Measurements from ENCODE around the gene ENKD1. TPM values are rescaled to one million over a fixed set of nuclear protein-coding genes. Genes with fewer than 3 reads are reported as not detected.
A peak's percentile ranks its signal among the peaks of the same experiment; 100 is the strongest.

ENKD1 gene
- polyA plus RNA-seq = 12.1 TPM
- long read RNA-seq, donor 1, partial matches to known transcripts = 0 of 2 reads
- long read RNA-seq, donor 1, other reads (novel, unspliced or antisense) = 0 of 2 reads
- long read RNA-seq, donor 2, transcript ENKD1-201 (7 exons, 1,579 nt) = major isoform, 5 of 7 reads
- long read RNA-seq, donor 2, partial matches to known transcripts = 0 of 7 reads
- long read RNA-seq, donor 2, other reads (novel, unspliced or antisense) = 0 of 7 reads
- long read RNA-seq, donor 3 = 0 reads
- long read RNA-seq, donor 4 = 0 reads
- long read RNA-seq, donor 5, transcript ENKD1-201 (7 exons, 1,579 nt) = major isoform, 7 of 8 reads
- long read RNA-seq, donor 5, partial matches to known transcripts = 0 of 8 reads
- long read RNA-seq, donor 5, other reads (novel, unspliced or antisense) = 0 of 8 reads
- long read RNA-seq, donor 6, partial matches to known transcripts = 0 of 1 reads
- long read RNA-seq, donor 6, other reads (novel, unspliced or antisense) = 0 of 1 reads
- long read RNA-seq, donor 7 = 0 reads
- long read RNA-seq, donor 8, transcript ENKD1-201 (7 exons, 1,579 nt) = major isoform, 5 of 6 reads
- long read RNA-seq, donor 8, partial matches to known transcripts = 0 of 6 reads
- long read RNA-seq, donor 8, other reads (novel, unspliced or antisense) = 0 of 6 reads
- long read RNA-seq, donor 9, partial matches to known transcripts = 0 of 3 reads
- long read RNA-seq, donor 9, other reads (novel, unspliced or antisense) = 0 of 3 reads
- long read RNA-seq, donor 10, partial matches to known transcripts = 0 of 3 reads
- long read RNA-seq, donor 10, other reads (novel, unspliced or antisense) = 0 of 3 reads
- long read RNA-seq, donor 11, partial matches to known transcripts = 0 of 4 reads
- long read RNA-seq, donor 11, other reads (novel, unspliced or antisense) = 0 of 4 reads

DNA sequence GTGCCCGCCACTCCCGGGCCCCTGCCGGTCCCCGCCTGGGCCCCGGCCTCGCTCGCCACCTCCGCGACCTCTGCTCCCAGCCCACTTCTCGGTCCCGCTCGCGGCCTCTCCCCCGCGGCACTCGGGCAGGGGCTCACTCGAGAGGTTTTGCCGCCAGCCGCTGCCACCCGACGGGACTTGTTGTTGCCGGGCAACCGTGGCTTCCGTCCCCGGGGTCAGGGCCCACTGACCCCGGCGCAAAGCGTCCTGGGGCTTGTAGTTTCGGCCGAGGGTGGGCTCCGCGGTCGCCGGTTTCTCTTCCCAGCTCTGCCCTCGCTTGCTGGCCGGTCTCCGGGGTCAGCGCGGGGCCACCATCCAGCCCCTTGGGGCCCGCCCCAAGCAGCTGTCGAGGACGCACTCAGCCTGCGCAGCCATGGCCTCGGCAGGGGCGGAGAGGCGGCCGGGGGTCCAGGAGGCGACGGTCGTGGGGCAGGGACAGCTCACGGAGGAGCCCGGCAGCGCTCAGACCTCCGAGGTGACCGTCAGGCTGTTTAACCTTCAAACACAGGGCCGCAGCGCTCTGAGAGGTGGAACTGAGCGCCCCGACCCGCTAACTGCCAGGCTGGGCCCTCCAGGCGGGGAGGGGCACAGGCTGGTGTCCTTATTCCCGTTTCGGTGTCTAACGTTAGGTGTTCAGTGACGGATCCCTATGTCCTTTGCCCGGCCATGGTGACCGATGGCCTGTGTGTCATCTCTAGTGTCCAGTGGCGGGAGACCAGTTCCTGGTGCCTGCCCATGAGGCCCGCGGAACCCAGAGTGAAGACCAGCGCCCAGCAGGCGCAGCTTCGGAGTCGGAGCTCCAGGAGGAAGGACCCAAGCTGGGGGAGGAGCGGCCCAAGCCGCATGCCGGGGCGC lies at the start of gene ENKD1, which contains the start of gene C16orf86:
Gene ENKD1, minus strand, starts transcription at position 192 of the 894 bp plus-strand sequence. CDS start 308 bp downstream, outside the sequence.
Gene C16orf86, plus strand, starts transcription at position 256 of the 894 bp plus-strand sequence. Its CDS starts 157 bp downstream, at position 413.
- H3K9me3 ChIP-seq (ENCODE audit: control insufficient read depth, low read depth, low read length) = no peaks in the 10 kb centered on the region
- H3K27ac ChIP-seq (ENCODE audit: low read length) = peak within 1 kb of the TSS; percentile 44
- peaks cover 8% of the 10 kb centered on the region for H3K27me3 ChIP-seq (ENCODE audit: control insufficient read depth, insufficient read depth, low read length)
- H3K4me1 ChIP-seq (ENCODE audit: control insufficient read depth, insufficient read depth, low read length) = peaks cover 14% of the 10 kb centered on the region
- DNase-seq = peak; percentile 61 to 66
- WGBS (ENCODE audit: insufficient coverage, low lambda C conversion rate) = no CpG with 5 or more reads among the region's 78 CpGs
- H3K36me3 ChIP-seq (ENCODE audit: control insufficient read depth, insufficient read depth, low read length) = peaks cover 4% of the 10 kb centered on the region
- H3K4me3 ChIP-seq (ENCODE audit: low read length) = peak within 1 kb of the TSS; percentile 61

DNA sequence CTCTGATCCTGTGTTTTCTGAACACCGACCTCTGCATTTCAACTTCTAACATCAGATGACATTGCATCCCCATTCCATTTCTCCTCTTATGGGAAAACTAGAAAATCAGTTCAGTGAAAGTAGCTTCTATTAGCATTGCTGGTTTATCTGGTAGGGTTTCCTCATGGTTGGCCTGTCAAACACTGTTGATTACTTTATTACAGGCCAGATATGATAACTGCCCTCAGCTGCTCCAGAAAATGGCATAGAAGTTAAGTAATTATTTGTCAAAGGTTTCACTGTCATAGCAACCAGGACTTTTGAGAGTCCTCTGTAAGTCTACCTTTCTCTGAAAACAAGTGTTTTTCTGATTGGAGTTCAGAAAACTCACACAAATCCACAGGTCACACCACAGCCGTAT lies 49.5 kb upstream of the ENKD1 start:
- peaks cover 58% of the 10 kb centered on the region for H3K27me3 ChIP-seq (ENCODE audit: control insufficient read depth, insufficient read depth, low read length)
- H3K4me1 ChIP-seq (ENCODE audit: control insufficient read depth, insufficient read depth, low read length) = peaks cover 14% of the 10 kb centered on the region
- no peak overlapping the region for H3K4me3 ChIP-seq (ENCODE audit: low read length)
- H3K36me3 ChIP-seq (ENCODE audit: control insufficient read depth, insufficient read depth, low read length) = no peaks in the 10 kb centered on the region
- peak; percentile 62 to 84 for DNase-seq
- no peak overlapping the region for H3K27ac ChIP-seq (ENCODE audit: low read length)
- H3K9me3 ChIP-seq (ENCODE audit: control insufficient read depth, low read depth, low read length) = no peaks in the 10 kb centered on the region
- 0% methylated on average over 1 of the region's 2 CpGs for WGBS (ENCODE audit: insufficient coverage, low lambda C conversion rate)

GRCh38 chr16:67714522-67714921 lies 48.0 kb upstream of the ENKD1 start:
- DNase-seq = no peak
- Histone ChIP-seq H3K36me3 (ENCODE audit: control insufficient read depth, insufficient read depth, low read length) (no peaks in the 10 kb centered on the region), H3K4me3 (ENCODE audit: low read length) (no peak overlapping the region), H3K27me3 (ENCODE audit: control insufficient read depth, insufficient read depth, low read length) (peaks cover 64% of the 10 kb centered on the region), H3K9me3 (ENCODE audit: control insufficient read depth, low read depth, low read length) (no peaks in the 10 kb centered on the region), H3K4me1 (ENCODE audit: control insufficient read depth, insufficient read depth, low read length) (peaks cover 7% of the 10 kb centered on the region), H3K27ac (ENCODE audit: low read length) (no peak overlapping the region)
- no CpG with 5 or more reads among the region's 1 CpG for WGBS (ENCODE audit: insufficient coverage, low lambda C conversion rate)

GRCh38 chr16:67713647-67714273 lies 47.2 kb upstream of the ENKD1 start:
- no peak overlapping the region for H3K27ac ChIP-seq (ENCODE audit: low read length)
- peaks cover 7% of the 10 kb centered on the region for H3K4me1 ChIP-seq (ENCODE audit: control insufficient read depth, insufficient read depth, low read length)
- DNase-seq = no peak
- H3K9me3 ChIP-seq (ENCODE audit: control insufficient read depth, low read depth, low read length) = no peaks in the 10 kb centered on the region
- no CpG with 5 or more reads among the region's 5 CpGs for WGBS (ENCODE audit: insufficient coverage, low lambda C conversion rate)
- no peak overlapping the region for H3K4me3 ChIP-seq (ENCODE audit: low read length)
- no peaks in the 10 kb centered on the region for H3K36me3 ChIP-seq (ENCODE audit: control insufficient read depth, insufficient read depth, low read length)
- H3K27me3 ChIP-seq (ENCODE audit: control insufficient read depth, insufficient read depth, low read length) = peaks cover 68% of the 10 kb centered on the region

GRCh38 chr16:67710607-67711006 lies 44.1 kb upstream of the ENKD1 start:
- H3K36me3 ChIP-seq (ENCODE audit: control insufficient read depth, insufficient read depth, low read length) = no peaks in the 10 kb centered on the region
- no peak overlapping the region for H3K4me3 ChIP-seq (ENCODE audit: low read length)
- 60% methylated on average over 1 of the region's 6 CpGs for WGBS (ENCODE audit: insufficient coverage, low lambda C conversion rate)
- peaks cover 62% of the 10 kb centered on the region for H3K27me3 ChIP-seq (ENCODE audit: control insufficient read depth, insufficient read depth, low read length)
- peaks cover under 1% of the 10 kb centered on the region for H3K4me1 ChIP-seq (ENCODE audit: control insufficient read depth, insufficient read depth, low read length)
- H3K9me3 ChIP-seq (ENCODE audit: control insufficient read depth, low read depth, low read length) = no peaks in the 10 kb centered on the region
- H3K27ac ChIP-seq (ENCODE audit: low read length) = no peak overlapping the region
- no peak for DNase-seq

- no peak for DNase-seq
- Histone ChIP-seq H3K4me1 (ENCODE audit: control insufficient read depth, insufficient read depth, low read length) (no peaks in the 10 kb centered on the region), H3K4me3 (ENCODE audit: low read length) (no peak overlapping the region), H3K36me3 (ENCODE audit: control insufficient read depth, insufficient read depth, low read length) (no peaks in the 10 kb centered on the region), H3K27ac (ENCODE audit: low read length) (no peak overlapping the region), H3K27me3 (ENCODE audit: control insufficient read depth, insufficient read depth, low read length) (peaks cover 60% of the 10 kb centered on the region), H3K9me3 (ENCODE audit: control insufficient read depth, low read depth, low read length) (no peaks in the 10 kb centered on the region)
- no CpG with 5 or more reads among the region's 1 CpG for WGBS (ENCODE audit: insufficient coverage, low lambda C conversion rate)
Measured at GRCh38 chr16:67709050-67709449, 42.5 kb upstream of the ENKD1 start.

GRCh38 chr16:67708368-67708771 lies 41.8 kb upstream of the ENKD1 start:
- Histone ChIP-seq H3K4me1 (ENCODE audit: control insufficient read depth, insufficient read depth, low read length) (no peaks in the 10 kb centered on the region), H3K27ac (ENCODE audit: low read length) (no peak overlapping the region), H3K9me3 (ENCODE audit: control insufficient read depth, low read depth, low read length) (no peaks in the 10 kb centered on the region), H3K27me3 (ENCODE audit: control insufficient read depth, insufficient read depth, low read length) (peaks cover 57% of the 10 kb centered on the region), H3K36me3 (ENCODE audit: control insufficient read depth, insufficient read depth, low read length) (no peaks in the 10 kb centered on the region), H3K4me3 (ENCODE audit: low read length) (no peak overlapping the region)
- no peak for DNase-seq
- no CpG with 5 or more reads among the region's 2 CpGs for WGBS (ENCODE audit: insufficient coverage, low lambda C conversion rate)

DNA sequence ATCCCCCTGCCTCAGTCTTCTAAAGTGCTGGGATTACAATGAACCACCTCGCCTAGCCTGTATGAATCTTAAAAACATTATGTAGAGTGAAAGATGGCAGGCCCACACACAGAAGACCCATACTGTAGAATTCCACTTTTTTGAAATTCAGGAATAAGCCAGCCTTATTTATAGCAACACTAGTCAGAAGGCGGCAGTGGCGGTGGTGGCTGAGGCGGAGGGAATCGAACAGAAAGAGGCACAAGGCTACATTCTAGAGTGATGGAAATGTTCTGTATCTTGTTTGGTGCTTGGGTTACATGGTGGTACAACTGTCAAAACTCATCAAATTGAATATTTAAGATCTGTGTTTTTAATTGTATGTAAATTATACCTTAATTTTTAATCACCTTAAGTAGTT lies 41.2 kb upstream of the ENKD1 start:
- no peaks in the 10 kb centered on the region for H3K9me3 ChIP-seq (ENCODE audit: control insufficient read depth, low read depth, low read length)
- H3K4me3 ChIP-seq (ENCODE audit: low read length) = no peak overlapping the region
- H3K36me3 ChIP-seq (ENCODE audit: control insufficient read depth, insufficient read depth, low read length) = no peaks in the 10 kb centered on the region
- peaks cover 52% of the 10 kb centered on the region for H3K27me3 ChIP-seq (ENCODE audit: control insufficient read depth, insufficient read depth, low read length)
- WGBS (ENCODE audit: insufficient coverage, low lambda C conversion rate) = no CpG with 5 or more reads among the region's 5 CpGs
- H3K4me1 ChIP-seq (ENCODE audit: control insufficient read depth, insufficient read depth, low read length) = no peaks in the 10 kb centered on the region
- H3K27ac ChIP-seq (ENCODE audit: low read length) = no peak overlapping the region
- DNase-seq = no peak

- Histone ChIP-seq H3K27me3 (ENCODE audit: control insufficient read depth, insufficient read depth, low read length) (peaks cover 53% of the 10 kb centered on the region), H3K27ac (ENCODE audit: low read length) (no peak overlapping the region), H3K36me3 (ENCODE audit: control insufficient read depth, insufficient read depth, low read length) (no peaks in the 10 kb centered on the region), H3K9me3 (ENCODE audit: control insufficient read depth, low read depth, low read length) (no peaks in the 10 kb centered on the region), H3K4me1 (ENCODE audit: control insufficient read depth, insufficient read depth, low read length) (no peaks in the 10 kb centered on the region), H3K4me3 (ENCODE audit: low read length) (no peak overlapping the region)
- no peak for DNase-seq
- WGBS (ENCODE audit: insufficient coverage, low lambda C conversion rate) = no CpG with 5 or more reads among the region's 4 CpGs
Measured at GRCh38 chr16:67707210-67707609, 40.7 kb upstream of the ENKD1 start.

Measured in large intestine (tissue), 12 donors.